Keratinocyte (primary cell): Measurements from ENCODE around the gene ZBTB11. TPM values are rescaled to one million over a fixed set of nuclear protein-coding genes. Genes with fewer than 3 reads are reported as not detected.

ENCODE experiments used
- DNase-seq: peaks from one replicate; pipeline ENCODE4 v3.0.0-alpha.2; 2011; ENCODE audit warnings: low read depth, missing footprints, low spot score
- FAIRE-seq: peaks from 2 replicates; lab custom pipeline; 2011; peaks lifted over from hg19 to GRCh38; lab: Jason Lieb, UNC
- H2AFZ ChIP-seq: 2 replicates; pipeline ENCODE4 v1.6.0; 2012; ENCODE audit warnings: low read length, control low read depth, inconsistent platforms; ENCODE audit not compliant: control insufficient read depth
- H3K27ac ChIP-seq: 2 replicates; pipeline ENCODE4 v1.5.1; 2011; ENCODE audit warnings: low read length; ENCODE audit not compliant: control insufficient read depth, insufficient read depth
- H3K27me3 ChIP-seq: 3 replicates; pipeline ENCODE4 v1.6.0; 2011; ENCODE audit warnings: low read length; ENCODE audit not compliant: control insufficient read depth, insufficient read depth; ENCODE audit errors: extremely low read depth
- H3K36me3 ChIP-seq, 2 experiments: 2 replicates in 1 of 2; 3 replicates in 1 of 2; pipeline ENCODE4 v1.5.1; 2011; ENCODE audit warnings: low read length in 2 of 2, mild to moderate bottlenecking in 1 of 2; ENCODE audit not compliant: control insufficient read depth in 2 of 2, insufficient read depth in 2 of 2; ENCODE audit errors: extremely low read depth in 1 of 2
- H3K4me1 ChIP-seq: 3 replicates; pipeline ENCODE4 v1.5.1; 2011; ENCODE audit warnings: low read length; ENCODE audit not compliant: control insufficient read depth, insufficient read depth; ENCODE audit errors: extremely low read depth
- H3K4me2 ChIP-seq: 3 replicates; pipeline ENCODE4 v1.6.0; 2011; ENCODE audit warnings: low read depth, low read length; ENCODE audit not compliant: control insufficient read depth, insufficient read depth; ENCODE audit errors: extremely low read depth
- H3K4me3 ChIP-seq, 3 experiments: fragments of 200-600 bp in 1 of 3; sonication (generic) in 1 of 3; 2 replicates in 2 of 3; 3 replicates in 1 of 3; pipeline ENCODE4 v1.5.1; 2011 to 2016; ENCODE audit warnings: low read length in 3 of 3, mild to moderate bottlenecking in 3 of 3, control low read depth in 2 of 3, inconsistent platforms in 1 of 3, low read depth in 1 of 3, mixed read lengths in 1 of 3, mixed run types in 1 of 3, moderate library complexity in 1 of 3; ENCODE audit not compliant: control insufficient read depth in 2 of 3, insufficient read depth in 2 of 3; ENCODE audit errors: extremely low read depth in 1 of 3
- H3K79me2 ChIP-seq: 2 replicates; pipeline ENCODE4 v1.6.0; 2012; ENCODE audit warnings: low read length; ENCODE audit not compliant: control insufficient read depth, insufficient read depth
- H3K9ac ChIP-seq: 3 replicates; pipeline ENCODE4 v1.6.0; 2011; ENCODE audit warnings: low read length; ENCODE audit not compliant: control insufficient read depth, insufficient read depth; ENCODE audit errors: extremely low read depth
- H3K9me1 ChIP-seq: 3 replicates; pipeline ENCODE4 v1.6.0; 2011; ENCODE audit warnings: low read length; ENCODE audit not compliant: control insufficient read depth, insufficient read depth; ENCODE audit errors: extremely low read depth
- H3K9me3 ChIP-seq: 2 replicates; pipeline ENCODE4 v1.5.1; 2012; ENCODE audit warnings: low read depth, low read length; ENCODE audit not compliant: control insufficient read depth
- H4K20me1 ChIP-seq: 3 replicates; pipeline ENCODE4 v1.6.0; 2011; ENCODE audit warnings: low read length; ENCODE audit not compliant: control insufficient read depth, insufficient read depth; ENCODE audit errors: extremely low read depth
- EZH2 ChIP-seq: IDR thresholded peaks from one replicate; pipeline ENCODE4 v1.6.1; 2012; ENCODE audit warnings: inconsistent platforms, mild to moderate bottlenecking, low read length, moderate library complexity
- dilution Hi-C: fragments of 300-500 bp; cut with MboI; formaldehyde crosslinking; loops from one replicate; pipeline ENCODE4 v1.7.0; 2020; ENCODE audit warnings: low sequenced_read_pairs; ENCODE audit not compliant: extremely low pct_ligation_motif_present
- polyA plus RNA-seq, 5 experiments: library from polyadenylated mRNA; depleted of rRNA in 3 of 5; stranded (reverse) in 3 of 5; stranded (forward) in 1 of 5; unstranded in 1 of 5; fragments of >200 nt; gene quantifications; 1 replicate in 1 of 5; 2 replicates in 3 of 5; 3 replicates in 1 of 5; pipeline versions ENCODE4 v1.2.1 to v1.2.3, GENCODE V29; 2011 to 2012; ENCODE audit warnings: missing spikeins in 2 of 5, low read depth in 1 of 5, low replicate concordance in 1 of 5
- TF ChIP-seq, protein P1 (sequence below), 3 experiments: IDR thresholded peaks in 1 of 3; conservative IDR thresholded peaks in 1 of 3; optimal IDR thresholded peaks in 1 of 3; 2 replicates in 2 of 3; 3 replicates in 1 of 3; pipeline versions ENCODE3 to v1.5.1; 2011; ENCODE audit warnings: low read length in 3 of 3, mild to moderate bottlenecking in 3 of 3, moderate library complexity in 2 of 3, control low read depth in 1 of 3, inconsistent platforms in 1 of 3; ENCODE audit not compliant: insufficient read depth in 2 of 3; ENCODE audit errors: extremely low read depth in 1 of 3

ZBTB11 gene
- polyA plus RNA-seq, 1 donor (not counting 4 experiments of a cell fraction or from before 2014, with no cell fraction given): 19.7 TPM

DNA sequence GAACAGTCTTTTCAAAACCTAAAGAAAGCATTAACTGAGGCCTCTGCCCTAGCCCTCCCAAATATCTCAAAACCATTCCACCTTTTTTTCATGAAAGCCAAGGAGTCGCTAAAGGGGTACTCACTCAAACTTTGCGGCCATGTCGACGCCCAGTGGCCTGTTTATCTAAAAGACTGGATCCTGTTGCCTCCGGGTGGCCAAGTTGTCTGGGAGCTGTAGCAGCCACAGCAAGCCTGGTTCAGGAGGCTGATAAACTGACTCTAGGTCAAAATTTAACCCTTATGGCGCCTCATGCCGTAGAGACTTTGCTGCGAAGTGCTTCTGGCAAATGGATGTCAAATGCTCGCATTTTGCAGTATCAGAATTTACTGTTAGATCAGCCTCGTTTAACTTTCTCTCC lies 39.5 kb downstream of the ZBTB11 start:
- Histone ChIP-seq H3K27ac (no peak overlapping the region), H3K9me3 (no peaks in the 10 kb centered on the region), H4K20me1 (no peaks in the 10 kb centered on the region), H3K36me3 (no peaks in the 10 kb centered on the region), H3K27me3 (no peaks in the 10 kb centered on the region), H3K4me1 (no peaks in the 10 kb centered on the region), H3K9me1 (no peaks in the 10 kb centered on the region), H3K4me2 (no peak overlapping the region), H3K79me2 (no peaks in the 10 kb centered on the region), H3K4me3 (no peak overlapping the region), H3K9ac (no peak overlapping the region), H2AFZ (no peak overlapping the region)
- no peak for TF ChIP-seq EZH2
- TF ChIP-seq, protein P1, sequence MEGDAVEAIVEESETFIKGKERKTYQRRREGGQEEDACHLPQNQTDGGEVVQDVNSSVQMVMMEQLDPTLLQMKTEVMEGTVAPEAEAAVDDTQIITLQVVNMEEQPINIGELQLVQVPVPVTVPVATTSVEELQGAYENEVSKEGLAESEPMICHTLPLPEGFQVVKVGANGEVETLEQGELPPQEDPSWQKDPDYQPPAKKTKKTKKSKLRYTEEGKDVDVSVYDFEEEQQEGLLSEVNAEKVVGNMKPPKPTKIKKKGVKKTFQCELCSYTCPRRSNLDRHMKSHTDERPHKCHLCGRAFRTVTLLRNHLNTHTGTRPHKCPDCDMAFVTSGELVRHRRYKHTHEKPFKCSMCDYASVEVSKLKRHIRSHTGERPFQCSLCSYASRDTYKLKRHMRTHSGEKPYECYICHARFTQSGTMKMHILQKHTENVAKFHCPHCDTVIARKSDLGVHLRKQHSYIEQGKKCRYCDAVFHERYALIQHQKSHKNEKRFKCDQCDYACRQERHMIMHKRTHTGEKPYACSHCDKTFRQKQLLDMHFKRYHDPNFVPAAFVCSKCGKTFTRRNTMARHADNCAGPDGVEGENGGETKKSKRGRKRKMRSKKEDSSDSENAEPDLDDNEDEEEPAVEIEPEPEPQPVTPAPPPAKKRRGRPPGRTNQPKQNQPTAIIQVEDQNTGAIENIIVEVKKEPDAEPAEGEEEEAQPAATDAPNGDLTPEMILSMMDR (optimal IDR thresholded peaks at IDR 0.05 in 1 of 3, IDR thresholded peaks at IDR 0.05 in 1 of 3, conservative IDR thresholded peaks at IDR 0.05 in 1 of 3; ENCODE audit: extremely low read depth in 1 of 3, insufficient read depth in 2 of 3, low read length in 3 of 3): no peak
- no peak for FAIRE-seq
- DNase-seq: no peak
- dilution Hi-C loops: no loop called here

DNA sequence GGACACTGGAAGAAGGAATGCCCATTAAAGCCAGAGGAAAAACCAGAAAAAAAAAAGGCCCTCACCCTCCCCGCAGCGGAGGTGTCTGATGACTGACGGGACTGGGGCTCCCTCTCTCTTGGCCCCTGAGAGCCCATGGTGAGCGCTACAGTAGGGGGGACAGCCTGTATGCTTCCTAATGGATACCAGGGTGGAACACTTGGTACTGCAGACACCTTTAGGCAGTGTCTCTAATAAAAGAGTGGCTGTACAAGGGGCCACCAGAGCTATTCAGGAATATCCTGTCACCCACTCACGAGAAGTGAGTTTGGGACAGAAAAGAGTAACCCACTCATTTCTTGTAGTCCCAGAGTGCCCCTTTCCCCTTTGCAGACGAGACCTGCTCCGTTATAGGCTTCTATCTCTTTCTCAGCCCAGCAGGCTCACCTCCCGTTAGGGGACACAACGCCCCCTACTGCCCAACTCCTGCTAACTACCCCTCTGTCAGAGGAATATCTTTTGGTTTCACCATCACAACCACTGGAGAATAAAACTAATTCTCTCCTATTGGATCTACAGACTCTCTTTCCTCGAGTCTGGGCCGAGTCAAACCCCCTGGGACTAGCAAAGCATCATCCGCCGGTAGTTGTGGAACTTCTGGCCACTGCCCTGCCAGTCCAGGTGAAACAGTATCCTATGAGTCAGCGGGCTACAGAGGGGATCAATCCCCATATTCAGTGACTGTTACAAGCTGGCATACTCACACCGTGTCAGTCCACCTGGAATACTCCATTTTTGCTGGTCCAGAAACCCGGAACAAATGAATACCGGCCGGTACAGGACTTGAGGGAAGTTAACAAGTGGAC lies 40.8 kb downstream of the ZBTB11 start:
- H2AFZ ChIP-seq: no peak overlapping the region
- H4K20me1 ChIP-seq: no peaks in the 10 kb centered on the region
- H3K27me3 ChIP-seq: no peaks in the 10 kb centered on the region
- H3K36me3 ChIP-seq: no peaks in the 10 kb centered on the region
- no peak for DNase-seq
- no peak overlapping the region for H3K9ac ChIP-seq
- H3K9me1 ChIP-seq: no peaks in the 10 kb centered on the region
- FAIRE-seq: peak; percentile 53
- TF ChIP-seq, protein P1 (optimal IDR thresholded peaks at IDR 0.05 in 1 of 3, IDR thresholded peaks at IDR 0.05 in 1 of 3, conservative IDR thresholded peaks at IDR 0.05 in 1 of 3; ENCODE audit: extremely low read depth in 1 of 3, insufficient read depth in 2 of 3, low read length in 3 of 3): peak; percentile 62 to 74 (median 66)
- no peak for TF ChIP-seq EZH2
- no peaks in the 10 kb centered on the region for H3K4me1 ChIP-seq
- H3K4me2 ChIP-seq: no peak overlapping the region
- no peaks in the 10 kb centered on the region for H3K9me3 ChIP-seq
- H3K27ac ChIP-seq: no peak overlapping the region
- no peak overlapping the region for H3K4me3 ChIP-seq
- no peaks in the 10 kb centered on the region for H3K79me2 ChIP-seq
- dilution Hi-C loops: no loop called here
